OCI-LY3 (cell line): ENCODE results near the gene SMAD3.
A peak's percentile ranks its signal among the peaks of the same experiment; 100 is the strongest.

ENCODE experiments used
- H2AFZ ChIP-seq: fragments of 200-600, 300-600 bp; shearing (Covaris generic); 2 replicates; pipeline ENCODE4 v1.6.0; 2014; ENCODE audit warnings: antibody characterized with exemption, low read depth, low read length
- H3K27ac ChIP-seq: fragments of 200-600, 300-600 bp; sonication (generic); 2 replicates; pipeline ENCODE4 v1.5.1; 2014; ENCODE audit warnings: mild to moderate bottlenecking, low read length, moderate library complexity, mixed read lengths
- H3K27me3 ChIP-seq: fragments of 200-600, 300-600 bp; sonication (generic); 2 replicates; pipeline ENCODE4 v1.6.1; 2014; ENCODE audit warnings: low read depth, low read length, mixed read lengths
- H3K36me3 ChIP-seq: fragments of 200-600, 300-600 bp; sonication (generic); replicated peaks from 2 replicates; pipeline ENCODE3; 2014; ENCODE audit warnings: low read depth, low read length, mixed read lengths
- H3K4me1 ChIP-seq: fragments of 300-600, 200-600 bp; sonication (generic); 2 replicates; pipeline ENCODE4 v1.6.1; 2014; ENCODE audit warnings: low read length, mixed read lengths
- H3K4me2 ChIP-seq: fragments of 200-600, 300-600 bp; sonication (generic); 2 replicates; pipeline ENCODE4 v1.6.1; 2014; ENCODE audit warnings: low read length, mixed read lengths
- H3K4me3 ChIP-seq: fragments of 300-600, 200-600 bp; sonication (generic); 2 replicates; pipeline ENCODE4 v1.5.1; 2014; ENCODE audit warnings: antibody characterized with exemption, mild to moderate bottlenecking, low read length, moderate library complexity
- H3K79me2 ChIP-seq: fragments of 300-600, 200-600 bp; shearing (Covaris generic); 2 replicates; pipeline ENCODE4 v1.6.1; 2014; ENCODE audit warnings: mild to moderate bottlenecking, low read length, mixed read lengths
- H3K9ac ChIP-seq: fragments of 300-600, 200-600 bp; shearing (Covaris generic); 2 replicates; pipeline ENCODE4 v1.6.0; 2014; ENCODE audit warnings: mild to moderate bottlenecking, low read length, moderate library complexity
- H3K9me3 ChIP-seq: fragments of 200-600, 300-600 bp; shearing (Covaris generic); 2 replicates; pipeline ENCODE4 v1.6.1; 2014; ENCODE audit warnings: low read length, mixed read lengths; ENCODE audit not compliant: insufficient read depth
- H4K20me1 ChIP-seq: fragments of 200-600, 300-600 bp; sonication (generic); 2 replicates; pipeline ENCODE4 v1.6.1; 2016; ENCODE audit warnings: low read length, mixed read lengths; ENCODE audit not compliant: insufficient read depth
- EZH2phosphoT487 ChIP-seq: fragments of 200-600 bp; shearing (Covaris generic); IDR thresholded peaks from 2 replicates; pipeline ENCODE4 v1.6.1; 2018; ENCODE audit warnings: antibody characterized with exemption, mixed run types, low read depth
- TF ChIP-seq, protein P1 (sequence below): fragments of 200-600, 300-600 bp; sonication (generic); IDR thresholded peaks from 2 replicates; pipeline ENCODE4 v1.5.1; 2014; ENCODE audit warnings: antibody characterized with exemption, low read length, low read depth

Gene SMAD3

DNA sequence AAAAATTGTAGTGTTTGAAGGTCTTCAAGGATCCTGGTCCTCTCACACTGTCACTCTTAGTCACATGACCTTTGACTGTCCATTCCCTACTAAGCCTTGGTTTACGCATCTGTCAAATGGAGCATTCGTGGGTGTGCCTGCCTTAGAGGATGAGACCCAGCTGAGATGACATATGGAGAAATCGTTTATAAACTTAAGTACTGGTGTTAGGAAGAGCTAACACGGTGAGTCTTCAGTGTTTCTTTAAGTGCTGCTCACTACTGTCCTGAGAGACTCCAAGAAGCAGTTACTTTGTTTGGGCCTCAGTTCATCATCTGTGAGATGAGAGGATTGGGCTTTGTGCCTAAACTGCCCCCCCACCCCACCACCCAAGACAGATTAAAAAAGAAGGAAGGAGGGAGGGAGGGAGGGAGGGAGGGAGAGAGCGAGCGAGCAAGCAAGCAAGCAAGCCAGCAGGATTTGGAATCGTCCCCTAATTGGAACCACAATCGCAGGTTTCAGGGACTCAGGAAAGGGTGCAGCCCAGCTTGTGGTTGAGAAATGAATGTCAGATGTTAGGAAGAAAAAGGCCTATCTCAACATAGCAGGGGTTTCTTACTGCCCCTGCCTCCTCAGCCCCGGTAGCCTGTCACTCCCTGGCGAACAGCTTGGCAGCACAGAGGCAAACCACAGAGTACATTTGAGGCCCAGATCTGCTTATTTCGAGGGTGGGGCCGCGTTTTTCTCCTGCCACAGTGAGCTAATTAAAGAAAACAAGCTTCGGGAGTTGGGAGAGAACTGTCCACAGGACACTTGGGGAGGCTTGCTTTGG, 32.7 kb downstream of the SMAD3 start:
- Histone ChIP-seq H3K4me2 (no peak overlapping the region), H4K20me1 (peaks cover 14% of the 10 kb centered on the region; the same call in 1 of the 2 replicates), H3K27me3 (peaks cover 12% of the 10 kb centered on the region), H3K79me2 (peaks cover 15% of the 10 kb centered on the region), H2AFZ (no peak overlapping the region), H3K4me1 (peaks cover 53% of the 10 kb centered on the region), H3K36me3 (peaks cover 12% of the 10 kb centered on the region), H3K9ac (no peak overlapping the region), H3K27ac (no peak overlapping the region), H3K4me3 (no peak overlapping the region), H3K9me3 (no peaks in the 10 kb centered on the region)
- no peak for TF ChIP-seq EZH2phosphoT487
- TF ChIP-seq, protein P1, sequence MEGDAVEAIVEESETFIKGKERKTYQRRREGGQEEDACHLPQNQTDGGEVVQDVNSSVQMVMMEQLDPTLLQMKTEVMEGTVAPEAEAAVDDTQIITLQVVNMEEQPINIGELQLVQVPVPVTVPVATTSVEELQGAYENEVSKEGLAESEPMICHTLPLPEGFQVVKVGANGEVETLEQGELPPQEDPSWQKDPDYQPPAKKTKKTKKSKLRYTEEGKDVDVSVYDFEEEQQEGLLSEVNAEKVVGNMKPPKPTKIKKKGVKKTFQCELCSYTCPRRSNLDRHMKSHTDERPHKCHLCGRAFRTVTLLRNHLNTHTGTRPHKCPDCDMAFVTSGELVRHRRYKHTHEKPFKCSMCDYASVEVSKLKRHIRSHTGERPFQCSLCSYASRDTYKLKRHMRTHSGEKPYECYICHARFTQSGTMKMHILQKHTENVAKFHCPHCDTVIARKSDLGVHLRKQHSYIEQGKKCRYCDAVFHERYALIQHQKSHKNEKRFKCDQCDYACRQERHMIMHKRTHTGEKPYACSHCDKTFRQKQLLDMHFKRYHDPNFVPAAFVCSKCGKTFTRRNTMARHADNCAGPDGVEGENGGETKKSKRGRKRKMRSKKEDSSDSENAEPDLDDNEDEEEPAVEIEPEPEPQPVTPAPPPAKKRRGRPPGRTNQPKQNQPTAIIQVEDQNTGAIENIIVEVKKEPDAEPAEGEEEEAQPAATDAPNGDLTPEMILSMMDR = no peak

DNA sequence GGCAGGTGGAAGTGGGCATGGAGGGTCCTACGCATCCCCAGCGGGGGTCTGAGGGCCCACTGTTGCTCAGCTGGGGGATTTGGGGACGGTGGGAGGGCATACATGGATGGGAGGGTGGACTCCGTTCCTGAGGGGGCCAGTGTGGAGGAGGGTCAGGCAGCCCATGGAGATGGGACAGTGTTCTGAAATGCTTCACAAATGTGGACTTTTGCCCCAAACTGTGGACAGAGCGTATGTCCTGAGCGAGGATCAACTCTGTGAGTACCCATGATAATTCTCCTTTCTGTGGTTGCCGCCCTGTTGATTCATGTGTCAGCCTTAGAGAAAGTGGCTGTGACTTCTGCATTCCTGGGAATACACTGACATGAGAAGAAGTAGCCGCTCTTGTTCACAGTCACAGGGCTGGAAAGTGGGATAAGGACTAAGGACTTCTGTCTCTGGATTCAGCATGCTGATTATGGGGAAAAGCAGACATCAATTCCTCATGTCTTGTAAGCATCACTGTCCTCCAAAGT, 33.4 kb downstream of the SMAD3 start:
- peaks cover 19% of the 10 kb centered on the region for H3K27me3 ChIP-seq
- no peak overlapping the region for H3K9ac ChIP-seq
- no peak overlapping the region for H3K27ac ChIP-seq
- TF ChIP-seq, protein P1 = no peak
- no peak for TF ChIP-seq EZH2phosphoT487
- no peaks in the 10 kb centered on the region for H3K9me3 ChIP-seq
- no peak overlapping the region for H2AFZ ChIP-seq
- peaks cover 49% of the 10 kb centered on the region for H3K4me1 ChIP-seq
- H3K36me3 ChIP-seq = peaks cover 13% of the 10 kb centered on the region
- H3K4me3 ChIP-seq = no peak overlapping the region
- peaks cover 10% of the 10 kb centered on the region; the same call in 1 of the 2 replicates for H4K20me1 ChIP-seq
- no peak overlapping the region for H3K4me2 ChIP-seq
- peaks cover 20% of the 10 kb centered on the region for H3K79me2 ChIP-seq

DNA sequence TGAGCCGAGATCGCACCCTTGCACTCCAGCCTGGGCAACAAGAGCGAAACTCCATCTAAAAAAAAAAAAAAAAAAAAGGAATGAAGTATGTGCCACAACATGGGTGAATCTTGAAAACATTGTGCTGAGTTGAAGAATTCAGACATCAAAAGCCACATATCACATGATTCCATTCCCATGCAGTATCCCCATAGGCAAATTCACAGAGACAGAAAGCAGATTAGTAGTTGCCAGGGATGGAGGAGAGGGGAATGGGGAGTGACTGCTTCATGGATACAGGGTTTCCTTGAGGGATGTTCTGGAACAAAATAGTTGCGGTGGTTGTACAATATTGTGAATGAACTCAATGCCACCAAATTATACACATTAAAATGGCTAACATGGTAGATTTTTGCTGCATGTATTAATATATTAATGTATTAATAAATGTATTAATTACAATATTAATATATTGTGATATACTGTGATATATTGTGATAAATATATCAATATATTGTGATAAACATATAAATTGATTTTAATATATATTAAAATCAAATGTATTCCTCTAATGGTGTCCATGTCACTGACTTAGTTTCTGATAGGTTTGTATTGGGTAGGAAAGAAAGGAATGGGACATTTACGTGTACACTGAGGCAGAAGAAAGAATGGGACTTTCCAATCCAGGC, 34.9 kb downstream of the SMAD3 start:
- TF ChIP-seq EZH2phosphoT487 = no peak
- TF ChIP-seq, protein P1 = no peak
- Histone ChIP-seq H3K9me3 (no peaks in the 10 kb centered on the region), H3K27ac (peak overlapping the region; percentile 90), H4K20me1 (peaks cover 8% of the 10 kb centered on the region; the same call in 1 of the 2 replicates), H2AFZ (no peak overlapping the region), H3K4me3 (peak overlapping the region; percentile 73), H3K27me3 (peaks cover 13% of the 10 kb centered on the region), H3K4me1 (peaks cover 43% of the 10 kb centered on the region), H3K36me3 (peaks cover 2% of the 10 kb centered on the region), H3K9ac (peak overlapping the region; percentile 70; the same call in 1 of the 2 replicates), H3K4me2 (peak overlapping the region; percentile 98), H3K79me2 (peaks cover 20% of the 10 kb centered on the region)
